Measurements from ENCODE around the gene METTL24.

- TF ChIP-seq CTCF (conservative IDR thresholded peaks at IDR 0.05) (no peak), EZH2 (IDR thresholded peaks at IDR 0.05; ENCODE audit: low read depth) (no peak)
These were observed 43.5 kb upstream of the METTL24 start for GRCh38 chr6:110401585-110402176.

Measured in PC-9 (cell line).